CD14-positive monocyte (primary cell): ENCODE results near the gene LRP1B. TPM values are rescaled to one million over a fixed set of nuclear protein-coding genes. Genes with fewer than 3 reads are reported as not detected.

ENCODE experiments used
- DNase-seq, 3 donors: peaks; one replicate each; pipeline ENCODE4 v3.0.0-alpha.2; 2011 to 2022
- H2AFZ ChIP-seq: 2 replicates; pipeline ENCODE4 v1.6.0; 2012; ENCODE audit warnings: mild to moderate bottlenecking, low read depth, low read length, inconsistent platforms; ENCODE audit not compliant: insufficient read depth, poor library complexity, severe bottlenecking
- H3K27ac ChIP-seq, 2 donors: 1 replicate in 1 of 2; 2 replicates in 1 of 2; pipeline ENCODE4 v1.5.1; 2012 to 2013; ENCODE audit warnings: low read length in 2 of 2, control low read depth in 1 of 2, inconsistent platforms in 1 of 2, low read depth in 1 of 2, mild to moderate bottlenecking in 1 of 2
- H3K27me3 ChIP-seq, 2 donors: one replicate each; pipeline versions ENCODE4 v1.6.0 to v1.6.1; 2011 to 2013; ENCODE audit warnings: low read length in 2 of 2; ENCODE audit not compliant: control insufficient read depth in 2 of 2, insufficient read depth in 2 of 2
- H3K36me3 ChIP-seq, 2 donors: replicated peaks in 1 of 2; 1 replicate in 1 of 2; 2 replicates in 1 of 2; pipeline versions ENCODE4 v1.5.1 to v1.6.1; 2012 to 2013; ENCODE audit warnings: low read length in 2 of 2, control low read depth in 1 of 2, inconsistent platforms in 1 of 2, mild to moderate bottlenecking in 1 of 2; ENCODE audit not compliant: insufficient read depth in 2 of 2, control insufficient read depth in 1 of 2
- H3K4me1 ChIP-seq, 2 donors: 1 replicate in 1 of 2; 2 replicates in 1 of 2; pipeline versions ENCODE4 v1.5.1 to v1.6.1; 2012 to 2013; ENCODE audit warnings: low read length in 2 of 2, control low read depth in 1 of 2, inconsistent platforms in 1 of 2, mild to moderate bottlenecking in 1 of 2, moderate library complexity in 1 of 2; ENCODE audit not compliant: insufficient read depth in 2 of 2, control insufficient read depth in 1 of 2
- H3K4me2 ChIP-seq: replicated peaks from 2 replicates; pipeline ENCODE3; 2012; ENCODE audit warnings: low read length, moderate library complexity, mild to moderate bottlenecking; ENCODE audit not compliant: poor library complexity, severe bottlenecking; ENCODE audit errors: extremely low read depth
- H3K4me3 ChIP-seq, 3 experiments: fragments of 200-600 bp in 1 of 3; sonication (generic) in 1 of 3; replicated peaks in 1 of 3; 1 replicate in 2 of 3; 2 replicates in 1 of 3; pipeline ENCODE4 v1.5.1; 2011 to 2013; ENCODE audit warnings: low read length in 3 of 3, mild to moderate bottlenecking in 3 of 3, control low read depth in 2 of 3, low read depth in 2 of 3, inconsistent platforms in 1 of 3, moderate library complexity in 1 of 3
- H3K79me2 ChIP-seq: 2 replicates; pipeline ENCODE4 v1.6.0; 2012; ENCODE audit warnings: mild to moderate bottlenecking, control low read depth, inconsistent platforms, low read length, moderate library complexity; ENCODE audit not compliant: insufficient read depth
- H3K9ac ChIP-seq: 2 replicates; pipeline ENCODE4 v1.6.0; 2017; ENCODE audit warnings: low read length, mild to moderate bottlenecking; ENCODE audit not compliant: insufficient read depth, poor library complexity, severe bottlenecking
- H3K9me3 ChIP-seq, 2 donors: replicated peaks in 1 of 2; 1 replicate in 1 of 2; 2 replicates in 1 of 2; pipeline versions ENCODE4 v1.5.1 to v1.6.1; 2012 to 2013; ENCODE audit warnings: low read length in 2 of 2, control low read depth in 1 of 2; ENCODE audit not compliant: control insufficient read depth in 1 of 2, insufficient read depth in 1 of 2
- H4K20me1 ChIP-seq: 2 replicates; pipeline ENCODE4 v1.6.0; 2012; ENCODE audit warnings: mild to moderate bottlenecking, low read length, control low read depth, moderate library complexity; ENCODE audit not compliant: insufficient read depth
- H3K27ac Mint-ChIP-seq, 7 donors: one replicate each; pipeline ENCODE4 v1.8.0; 2020; ENCODE audit warnings: mild to moderate bottlenecking in 7 of 7, mixed read lengths in 7 of 7, moderate library complexity in 6 of 7, inconsistent platforms in 2 of 7
- H3K27me3 Mint-ChIP-seq, 3 donors: one replicate each; pipeline ENCODE4 v1.8.0; 2021 to 2022; ENCODE audit warnings: low read depth in 3 of 3, mild to moderate bottlenecking in 3 of 3, mixed read lengths in 3 of 3, moderate library complexity in 3 of 3, inconsistent platforms in 1 of 3
- H3K36me3 Mint-ChIP-seq, 2 donors: one replicate each; pipeline ENCODE4 v1.8.0; 2020; ENCODE audit warnings: mixed read lengths in 2 of 2, inconsistent platforms in 1 of 2, mild to moderate bottlenecking in 1 of 2
- H3K4me1 Mint-ChIP-seq: one replicate; pipeline ENCODE4 v1.8.0; 2020; ENCODE audit warnings: mild to moderate bottlenecking, mixed read lengths
- H3K4me3 Mint-ChIP-seq, 2 donors: one replicate each; pipeline ENCODE4 v1.8.0; 2020; ENCODE audit warnings: mild to moderate bottlenecking in 2 of 2, mixed read lengths in 2 of 2, moderate library complexity in 1 of 2
- H3K9me3 Mint-ChIP-seq, 7 donors: one replicate each; pipeline ENCODE4 v1.8.0; 2020 to 2022; ENCODE audit warnings: mixed read lengths in 7 of 7, mild to moderate bottlenecking in 6 of 7, moderate library complexity in 6 of 7, inconsistent platforms in 2 of 7
- WGBS: methylation state at CpG from one replicate; pipeline ENCODE4 v1.1.5; 2013; ENCODE audit warnings: missing lambda C conversion rate; ENCODE audit not compliant: insufficient coverage; 5-methylcytosine and 5-hydroxymethylcytosine counted together
- intact Hi-C, 2 donors: fragments of 100-400 bp; cut with micrococcal nuclease; formaldehyde crosslinking; loops; one replicate each; pipeline versions ENCODE4 v1.15.0 to v1.15.1; 2023
- polyA plus RNA-seq, 3 donors: library from polyadenylated mRNA; depleted of rRNA in 1 of 3; unstranded in 2 of 3; stranded (reverse) in 1 of 3; fragments of 300-500 nt in 2 of 3; fragments of >200 nt in 1 of 3; fragmentation: Illumina TruSeq in 2 of 3; gene quantifications; 1 replicate in 2 of 3; 2 replicates in 1 of 3; pipeline ENCODE4 v1.2.3, GENCODE V29; 2012 to 2021
- TF ChIP-seq, protein P1 (sequence below): fragments of 200-600 bp; IDR thresholded peaks from one replicate; pipeline ENCODE4 v1.8.0; 2022; ENCODE audit warnings: antibody characterized with exemption, mild to moderate bottlenecking

The LRP1B gene
- polyA plus RNA-seq, 3 donors, result not detected

DNA sequence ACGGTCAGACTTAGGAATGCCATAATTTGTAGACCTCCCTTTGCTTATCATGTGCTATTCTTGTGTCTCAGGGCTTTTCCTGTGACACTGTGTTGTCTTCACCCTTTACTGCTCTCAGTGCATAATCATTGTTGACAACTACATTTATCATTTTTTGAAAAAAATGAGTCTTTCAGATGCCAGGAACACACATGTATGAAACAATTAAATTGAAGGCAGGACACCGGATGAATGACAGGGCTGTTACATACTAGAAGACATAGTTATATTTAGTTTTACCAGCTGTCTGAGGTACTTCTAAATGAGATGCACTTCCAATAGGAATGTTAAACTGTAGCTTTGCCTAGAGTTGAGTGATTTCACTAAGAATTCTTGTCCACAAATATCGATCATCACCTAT, 243.5 kb downstream of the LRP1B start:
- Histone ChIP-seq H3K4me2 (no peak overlapping the region), H2AFZ (no peak overlapping the region), H3K27ac (no peak overlapping the region), H3K4me1 (no peaks in the 10 kb centered on the region), H3K9me3 (no peaks in the 10 kb centered on the region), H3K79me2 (no peaks in the 10 kb centered on the region), H3K4me3 (no peak overlapping the region), H3K27me3 (no peaks in the 10 kb centered on the region), H4K20me1 (no peaks in the 10 kb centered on the region), H3K36me3 (no peaks in the 10 kb centered on the region), H3K9ac (no peak overlapping the region)
- H3K9me3 Mint-ChIP-seq, result peaks cover 0 to 3% (median 0%) of the 10 kb centered on the region in 7 donors
- TF ChIP-seq, protein P1, sequence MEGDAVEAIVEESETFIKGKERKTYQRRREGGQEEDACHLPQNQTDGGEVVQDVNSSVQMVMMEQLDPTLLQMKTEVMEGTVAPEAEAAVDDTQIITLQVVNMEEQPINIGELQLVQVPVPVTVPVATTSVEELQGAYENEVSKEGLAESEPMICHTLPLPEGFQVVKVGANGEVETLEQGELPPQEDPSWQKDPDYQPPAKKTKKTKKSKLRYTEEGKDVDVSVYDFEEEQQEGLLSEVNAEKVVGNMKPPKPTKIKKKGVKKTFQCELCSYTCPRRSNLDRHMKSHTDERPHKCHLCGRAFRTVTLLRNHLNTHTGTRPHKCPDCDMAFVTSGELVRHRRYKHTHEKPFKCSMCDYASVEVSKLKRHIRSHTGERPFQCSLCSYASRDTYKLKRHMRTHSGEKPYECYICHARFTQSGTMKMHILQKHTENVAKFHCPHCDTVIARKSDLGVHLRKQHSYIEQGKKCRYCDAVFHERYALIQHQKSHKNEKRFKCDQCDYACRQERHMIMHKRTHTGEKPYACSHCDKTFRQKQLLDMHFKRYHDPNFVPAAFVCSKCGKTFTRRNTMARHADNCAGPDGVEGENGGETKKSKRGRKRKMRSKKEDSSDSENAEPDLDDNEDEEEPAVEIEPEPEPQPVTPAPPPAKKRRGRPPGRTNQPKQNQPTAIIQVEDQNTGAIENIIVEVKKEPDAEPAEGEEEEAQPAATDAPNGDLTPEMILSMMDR, result no peak
- no peaks in the 10 kb centered on the region for H3K4me1 Mint-ChIP-seq
- no peak overlapping the region for H3K27ac Mint-ChIP-seq
- H3K4me3 Mint-ChIP-seq, result no peak overlapping the region
- no CpG with 5 or more reads among the region's 3 CpGs for WGBS
- no peaks in the 10 kb centered on the region for H3K27me3 Mint-ChIP-seq
- H3K36me3 Mint-ChIP-seq, result no peaks in the 10 kb centered on the region
- DNase-seq, result no peak
- intact Hi-C loops, result no loop called here

DNA sequence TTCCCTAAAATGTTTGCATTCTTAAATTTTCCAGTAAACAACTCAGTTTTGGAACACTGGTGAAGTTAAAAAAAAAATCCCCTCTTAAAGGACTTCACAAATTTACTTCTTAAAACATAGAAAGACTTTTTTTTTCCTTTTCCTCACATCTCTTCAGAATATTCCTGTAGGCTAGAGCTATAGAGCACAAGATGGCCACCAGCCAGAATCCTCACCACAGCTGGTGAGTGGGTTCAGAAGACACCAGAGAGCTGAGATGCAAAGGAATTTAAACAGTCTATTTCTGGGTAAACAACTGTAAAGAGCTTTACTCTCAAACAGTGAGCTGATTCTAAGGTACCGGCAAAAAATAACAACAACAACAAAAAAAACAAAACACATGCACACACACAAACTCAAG, 252.8 kb downstream of the LRP1B start:
- Histone ChIP-seq H3K9me3 (no peaks in the 10 kb centered on the region), H4K20me1 (no peaks in the 10 kb centered on the region), H3K4me1 (no peaks in the 10 kb centered on the region), H3K27me3 (no peaks in the 10 kb centered on the region), H2AFZ (no peak overlapping the region), H3K79me2 (no peaks in the 10 kb centered on the region), H3K36me3 (no peaks in the 10 kb centered on the region), H3K4me3 (no peak overlapping the region), H3K9ac (no peak overlapping the region), H3K4me2 (no peak overlapping the region), H3K27ac (no peak overlapping the region)
- Mint-ChIP-seq H3K27ac (no peak overlapping the region), H3K27me3 (no peaks in the 10 kb centered on the region), H3K36me3 (no peaks in the 10 kb centered on the region), H3K4me3 (no peak overlapping the region), H3K4me1 (no peaks in the 10 kb centered on the region), H3K9me3 (no peaks in the 10 kb centered on the region)
- TF ChIP-seq, protein P1, result no peak
- no CpG with 5 or more reads among the region's 1 CpG for WGBS
- intact Hi-C loops, result no loop called here
- no peak for DNase-seq
